Tibial nerve (tissue), 4 donors: ENCODE data around the gene CACNA1H. TPM values are rescaled to one million over a fixed set of nuclear protein-coding genes. Genes with fewer than 3 reads are reported as not detected.

ENCODE experiments used
- DNase-seq, 2 donors: peaks; one replicate each; pipeline ENCODE4 v3.0.0-alpha.2; 2019; ENCODE audit warnings: low spot score in 2 of 2
- H3K27ac ChIP-seq, 4 donors: fragments of 200-600 bp; sonication (generic) in 3 of 4; one replicate each; pipeline ENCODE4 v1.5.1; 2017 to 2019; ENCODE audit warnings: mild to moderate bottlenecking in 1 of 4
- H3K27me3 ChIP-seq, 2 donors: fragments of 200-600 bp; sonication (generic) in 1 of 2; one replicate each; pipeline versions ENCODE4 v1.5.1 to v1.6.0; 2017 to 2019
- H3K36me3 ChIP-seq, 3 donors: fragments of 200-600 bp; sonication (generic); one replicate each; pipeline ENCODE4 v1.5.1; 2018 to 2019
- H3K4me1 ChIP-seq, 4 donors: fragments of 200-600 bp; sonication (generic) in 3 of 4; one replicate each; pipeline ENCODE4 v1.5.1; 2017 to 2019
- H3K4me3 ChIP-seq, 4 donors: fragments of 200-600 bp; sonication (generic) in 3 of 4; one replicate each; pipeline ENCODE4 v1.5.1; 2017 to 2019; ENCODE audit warnings: mild to moderate bottlenecking in 1 of 4, moderate library complexity in 1 of 4
- H3K9me3 ChIP-seq, 4 donors: fragments of 200-600 bp; sonication (generic) in 3 of 4; one replicate each; pipeline ENCODE4 v1.5.1; 2017 to 2019
- CTCF ChIP-seq, 5 experiments: fragments of 200-600 bp in 3 of 5; fragments of 450-650 bp in 2 of 5; sonication (generic) in 3 of 5; IDR thresholded peaks; one replicate each; pipeline ENCODE4 v1.5.1; 2016 to 2019; ENCODE audit warnings: antibody characterized with exemption in 5 of 5, mild to moderate bottlenecking in 3 of 5, moderate library complexity in 2 of 5
- EP300 ChIP-seq, 2 donors: sonication (generic); formaldehyde crosslinking; IDR thresholded peaks; one replicate each; pipeline ENCODE4 v1.6.1; 2017; ENCODE audit warnings: antibody characterized with exemption in 2 of 2, mild to moderate bottlenecking in 1 of 2
- POLR2A ChIP-seq, 2 donors: fragments of 450-650 bp; IDR thresholded peaks; one replicate each; pipeline ENCODE4 v1.6.1; 2017; ENCODE audit warnings: antibody characterized with exemption in 2 of 2, mild to moderate bottlenecking in 2 of 2, moderate library complexity in 2 of 2
- WGBS, 2 donors: methylation state at CpG; one replicate each; pipeline ENCODE4 v1.1.5; 2018; 5-methylcytosine and 5-hydroxymethylcytosine counted together
- total RNA-seq, 4 donors: library from RNA; depleted of rRNA; stranded (reverse); fragments of >200 nt; gene quantifications; one replicate each; pipeline ENCODE4 v1.1.0, GENCODE V29; 2016

Gene CACNA1H
- total RNA-seq, 4 donors from 2014 or later = 3.8 to 12.0 (median 9.0) TPM

DNA sequence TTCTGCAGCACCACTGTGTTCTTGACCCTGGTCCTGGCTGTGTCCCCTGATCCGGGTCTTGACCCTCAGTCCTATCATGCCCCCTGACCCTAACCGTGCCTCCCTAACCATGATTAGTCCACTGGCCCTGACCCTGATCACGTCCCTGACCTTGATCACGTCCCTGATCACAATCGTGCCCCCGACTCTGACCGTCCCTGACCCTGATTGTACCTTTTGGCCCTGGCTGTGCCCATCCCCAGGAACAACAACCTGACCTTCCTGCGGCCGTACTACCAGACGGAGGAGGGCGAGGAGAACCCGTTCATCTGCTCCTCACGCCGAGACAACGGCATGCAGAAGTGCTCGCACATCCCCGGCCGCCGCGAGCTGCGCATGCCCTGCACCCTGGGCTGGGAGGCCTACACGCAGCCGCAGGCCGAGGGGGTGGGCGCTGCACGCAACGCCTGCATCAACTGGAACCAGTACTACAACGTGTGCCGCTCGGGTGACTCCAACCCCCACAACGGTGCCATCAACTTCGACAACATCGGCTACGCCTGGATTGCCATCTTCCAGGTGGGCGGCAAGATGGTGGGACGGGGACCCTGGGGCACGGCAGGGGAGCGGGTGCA is 47.2 kb downstream of the CACNA1H start:
- Histone ChIP-seq H3K4me3 (no peak overlapping the region), H3K4me1 (no peaks in the 10 kb centered on the region), H3K27ac (no peak overlapping the region), H3K27me3 (peaks cover 0 to 12% of the 10 kb centered on the region in 2 donors), H3K9me3 (no peaks in the 10 kb centered on the region), H3K36me3 (no peaks in the 10 kb centered on the region)
- TF ChIP-seq EP300 (IDR thresholded peaks at IDR 0.05) (no peak), CTCF (IDR thresholded peaks at IDR 0.05) (no peak), POLR2A (IDR thresholded peaks at IDR 0.05) (no peak)
- no peak for DNase-seq
- WGBS, 2 donors = 89 to 90% methylated on average over 34 to 35 of the region's 38 CpGs

- TF ChIP-seq POLR2A (IDR thresholded peaks at IDR 0.05) = no peak
- DNase-seq = no peak
- WGBS, 2 donors = 87 to 91% methylated on average over 25 of the region's 25 CpGs
- H3K36me3 ChIP-seq = no peaks in the 10 kb centered on the region
- H3K27ac ChIP-seq = no peak overlapping the region
- no peak overlapping the region for H3K4me3 ChIP-seq
- peaks cover 0 to 1% of the 10 kb centered on the region in 2 donors for H3K27me3 ChIP-seq
- H3K9me3 ChIP-seq = no peaks in the 10 kb centered on the region
- no peaks in the 10 kb centered on the region for H3K4me1 ChIP-seq
These were observed 48.5 kb downstream of the CACNA1H start for GRCh38 chr16:1201444-1201843.

- H3K9me3 ChIP-seq = no peaks in the 10 kb centered on the region
- H3K27me3 ChIP-seq = no peaks in the 10 kb centered on the region
- DNase-seq = no peak
- H3K4me1 ChIP-seq = no peaks in the 10 kb centered on the region
- H3K27ac ChIP-seq = no peak overlapping the region
- H3K4me3 ChIP-seq = no peak overlapping the region
- WGBS, 2 donors = 89 to 92% methylated on average over 15 to 18 of the region's 18 CpGs
- H3K36me3 ChIP-seq = no peaks in the 10 kb centered on the region
- TF ChIP-seq CTCF (IDR thresholded peaks at IDR 0.05) (no peak), EP300 (IDR thresholded peaks at IDR 0.05) (no peak), POLR2A (IDR thresholded peaks at IDR 0.05) (no peak)
These were observed 49.4 kb downstream of the CACNA1H start for GRCh38 chr16:1202274-1202673.

DNA sequence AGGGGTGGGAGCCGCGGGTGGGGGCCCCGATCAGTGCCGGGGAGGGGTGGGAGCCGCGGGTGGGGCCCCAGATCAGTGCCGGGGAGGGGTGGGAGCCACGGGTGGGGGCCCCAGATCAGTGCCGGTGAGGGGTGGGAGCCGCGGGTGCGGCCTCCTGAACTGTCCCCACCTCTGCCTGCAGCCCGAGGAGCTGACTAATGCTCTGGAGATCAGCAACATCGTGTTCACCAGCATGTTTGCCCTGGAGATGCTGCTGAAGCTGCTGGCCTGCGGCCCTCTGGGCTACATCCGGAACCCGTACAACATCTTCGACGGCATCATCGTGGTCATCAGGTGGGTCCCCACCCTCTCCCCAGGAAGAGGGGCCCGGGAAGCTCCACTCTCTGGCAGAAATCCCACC is 52.0 kb downstream of the CACNA1H start:
- no peaks in the 10 kb centered on the region for H3K9me3 ChIP-seq
- H3K27me3 ChIP-seq = no peaks in the 10 kb centered on the region
- WGBS, 2 donors = 85 to 86% methylated on average over 8 to 13 of the region's 21 CpGs
- DNase-seq = no peak
- TF ChIP-seq CTCF (IDR thresholded peaks at IDR 0.05) = no peak
- no peak for TF ChIP-seq EP300 (IDR thresholded peaks at IDR 0.05)
- no peak for TF ChIP-seq POLR2A (IDR thresholded peaks at IDR 0.05)
- H3K4me3 ChIP-seq = no peak overlapping the region
- no peak overlapping the region for H3K27ac ChIP-seq
- H3K36me3 ChIP-seq = no peaks in the 10 kb centered on the region
- no peaks in the 10 kb centered on the region for H3K4me1 ChIP-seq

DNA sequence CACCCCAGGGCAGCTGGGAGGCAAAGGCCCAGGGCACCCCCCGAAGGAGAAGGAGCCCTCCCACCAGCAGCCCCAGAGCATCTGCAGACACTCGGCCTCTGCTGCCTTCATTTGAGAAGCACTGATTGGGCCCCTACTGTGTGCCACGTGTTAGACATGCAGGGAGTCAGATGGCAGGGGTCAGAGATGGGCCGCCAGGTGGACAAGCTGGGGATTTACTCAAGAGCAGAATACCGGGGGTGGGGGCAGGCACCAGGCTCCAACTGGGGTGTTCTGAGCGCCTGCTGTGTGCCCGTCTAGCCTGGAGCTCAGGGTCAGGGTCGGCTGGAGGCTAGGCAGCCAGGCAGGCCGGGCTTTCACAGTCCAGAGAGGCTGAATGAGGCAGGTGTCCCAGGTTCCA is 53.4 kb downstream of the CACNA1H start:
- Histone ChIP-seq H3K27ac (no peak overlapping the region), H3K4me1 (no peaks in the 10 kb centered on the region), H3K27me3 (no peaks in the 10 kb centered on the region), H3K36me3 (no peaks in the 10 kb centered on the region), H3K9me3 (no peaks in the 10 kb centered on the region), H3K4me3 (no peak overlapping the region)
- DNase-seq = no peak
- TF ChIP-seq CTCF (IDR thresholded peaks at IDR 0.05) (no peak), POLR2A (IDR thresholded peaks at IDR 0.05) (no peak), EP300 (IDR thresholded peaks at IDR 0.05) (no peak)
- WGBS, 2 donors = 59 to 71% methylated on average over 5 to 7 of the region's 9 CpGs

DNA sequence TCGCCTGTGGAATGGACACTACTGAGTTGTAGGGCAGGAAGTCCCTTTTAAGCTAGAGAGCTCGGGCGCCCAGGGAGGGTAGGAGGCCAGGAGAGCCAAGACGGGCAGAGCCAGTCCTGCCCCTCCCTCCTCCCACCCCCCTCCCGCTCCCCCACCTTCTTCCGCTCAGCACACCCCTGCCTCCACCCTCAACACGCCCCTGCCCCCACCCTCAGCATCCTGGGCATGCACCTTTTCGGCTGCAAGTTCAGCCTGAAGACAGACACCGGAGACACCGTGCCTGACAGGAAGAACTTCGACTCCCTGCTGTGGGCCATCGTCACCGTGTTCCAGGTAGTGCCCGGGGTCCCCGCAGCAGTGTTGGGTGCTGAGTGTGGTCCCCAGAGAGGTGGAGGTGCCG is 53.9 kb downstream of the CACNA1H start:
- no peak overlapping the region for H3K27ac ChIP-seq
- no peaks in the 10 kb centered on the region for H3K9me3 ChIP-seq
- H3K4me3 ChIP-seq = no peak overlapping the region
- WGBS, 2 donors = 76 to 82% methylated on average over 10 to 15 of the region's 16 CpGs
- H3K4me1 ChIP-seq = no peaks in the 10 kb centered on the region
- H3K36me3 ChIP-seq = no peaks in the 10 kb centered on the region
- no peaks in the 10 kb centered on the region for H3K27me3 ChIP-seq
- no peak for DNase-seq
- TF ChIP-seq CTCF (IDR thresholded peaks at IDR 0.05) (no peak), EP300 (IDR thresholded peaks at IDR 0.05) (no peak), POLR2A (IDR thresholded peaks at IDR 0.05) (no peak)
